ELR (cell line): ENCODE results near the gene ZFP69B.
A peak's percentile ranks its signal among the peaks of the same experiment; 100 is the strongest.
"Not testable (repeated sequence)": the region's sequence is repeated elsewhere in the genome, so short reads cannot be mapped to it uniquely, and the experiment has no call there.

Source experiments
- DNase-seq: peaks from one replicate; pipeline ENCODE4 v3.0.0-alpha.2; 2015; ENCODE audit warnings: low read depth

The ZFP69B gene

DNA sequence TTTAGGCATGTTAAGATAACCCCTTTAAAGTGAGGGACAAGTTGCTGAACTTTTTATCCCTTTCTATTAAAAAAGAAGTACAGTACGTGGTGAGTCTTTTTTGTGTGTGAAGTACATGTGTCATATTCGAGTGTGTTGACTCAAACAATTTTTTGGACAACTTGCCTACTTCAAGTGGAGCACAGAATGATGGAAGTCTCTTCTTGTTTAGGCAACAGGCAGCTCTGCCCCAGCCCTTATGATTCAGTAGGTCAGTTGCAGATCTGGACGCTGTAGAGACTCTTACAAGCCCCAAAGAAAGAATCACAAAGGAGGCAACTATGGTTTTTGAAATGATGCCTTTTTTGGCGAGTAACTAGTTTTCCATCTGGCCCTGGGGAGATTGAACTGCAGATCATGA is 14.4 kb upstream of the ZFP69B start:
- DNase-seq: no peak

DNA sequence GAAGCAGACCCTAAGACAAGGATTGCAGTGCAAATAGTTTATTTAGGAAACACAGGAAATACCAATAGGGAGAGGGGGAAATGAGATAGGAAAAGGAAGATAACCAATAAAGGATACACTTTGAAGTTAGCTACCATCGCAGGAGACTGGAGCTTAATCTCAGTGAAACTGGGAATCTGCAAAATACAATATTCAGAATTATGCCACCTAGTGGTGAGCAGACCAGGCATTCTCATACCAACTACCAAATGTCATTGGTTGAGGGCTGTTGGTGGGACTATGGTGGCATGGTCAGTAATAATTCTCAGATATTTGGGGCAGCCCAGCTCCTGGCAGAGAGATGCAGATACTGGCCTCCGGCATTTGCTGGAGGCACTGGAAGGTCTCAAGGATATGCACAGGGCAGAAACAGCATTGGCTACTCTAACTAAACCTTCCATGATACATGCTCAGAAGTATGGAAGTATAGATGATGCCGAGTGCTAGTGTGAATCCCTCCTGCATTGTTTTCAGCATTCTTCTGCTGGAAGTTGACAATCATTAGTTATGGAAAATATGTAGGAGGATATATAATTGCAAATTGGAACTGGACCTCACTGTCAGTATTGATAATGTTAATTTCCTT is 11.8 kb upstream of the ZFP69B start:
- DNase-seq: peak; percentile 52

DNA sequence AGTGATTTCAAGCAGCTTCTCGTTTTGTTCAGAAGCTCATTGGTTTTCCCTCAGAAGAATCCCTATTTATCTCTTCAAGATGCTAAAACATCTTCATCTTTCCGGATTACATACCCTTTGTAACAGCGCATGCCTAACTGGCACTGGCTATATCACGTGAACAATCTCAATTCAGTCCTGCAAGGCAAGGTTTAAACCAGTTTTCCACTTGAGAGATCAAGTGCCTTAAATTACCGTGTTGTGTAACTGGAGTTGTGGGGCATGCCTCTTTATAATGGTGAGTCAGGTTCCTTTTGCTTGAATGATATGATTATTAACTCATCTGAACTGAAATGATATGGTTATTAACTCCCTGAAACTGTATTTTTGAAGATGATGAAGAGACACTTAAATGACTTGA is 11.0 kb upstream of the ZFP69B start:
- DNase-seq: no peak

DNA sequence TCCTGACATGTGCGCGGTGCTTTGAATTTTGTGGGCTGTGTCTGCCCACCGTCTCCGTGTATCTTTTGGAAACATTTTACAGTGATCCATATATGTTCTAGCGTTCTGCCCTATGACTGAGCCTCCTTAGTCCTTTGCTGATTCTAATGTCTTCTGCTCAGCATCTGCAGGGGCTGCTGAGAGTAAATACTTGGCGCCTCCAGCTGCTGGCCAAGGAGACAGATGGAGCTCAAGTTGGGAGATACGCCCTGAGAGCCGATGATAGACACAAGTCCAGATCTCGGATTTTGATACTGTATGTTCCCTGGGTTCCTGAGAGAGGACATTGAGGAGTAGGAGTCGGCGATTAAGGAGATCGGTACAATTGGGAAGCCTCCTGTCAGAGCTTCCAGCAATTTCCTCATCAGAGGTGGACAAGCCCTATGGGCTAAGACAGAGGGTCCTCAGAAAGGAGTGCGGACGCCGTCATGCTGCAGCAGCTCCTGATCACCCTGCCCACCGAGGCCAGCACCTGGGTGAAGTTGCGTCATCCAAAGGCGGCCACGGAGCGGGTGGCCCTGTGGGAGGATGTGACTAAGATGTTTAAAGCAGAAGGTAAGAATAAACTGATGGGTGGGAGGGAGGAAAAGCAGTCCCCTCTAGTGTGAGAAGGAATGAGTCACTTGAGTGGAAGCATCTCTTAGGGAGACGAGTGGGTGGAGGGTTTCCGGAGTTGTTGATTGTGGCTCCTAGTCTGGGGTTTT is 390 bp downstream of the ZFP69B start:
- DNase-seq: peak; percentile 88

DNA sequence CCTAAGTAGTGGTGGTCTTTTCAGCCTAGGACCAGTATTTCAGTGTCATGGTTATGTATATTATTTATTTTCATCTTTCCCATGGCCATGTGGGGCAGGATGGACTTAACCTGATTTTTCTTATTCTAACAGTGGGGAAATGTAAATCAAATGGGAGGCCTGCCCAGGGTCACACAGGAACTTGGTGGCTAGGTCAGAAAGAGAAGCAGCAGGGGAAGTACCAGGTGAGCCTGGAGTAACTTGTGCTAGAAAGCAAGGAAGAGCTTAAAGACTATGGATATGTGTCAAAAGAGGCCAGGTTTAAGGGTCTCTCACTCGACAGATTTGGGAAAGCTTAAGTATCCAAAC is 936 bp downstream of the ZFP69B start:
- no peak for DNase-seq

DNA sequence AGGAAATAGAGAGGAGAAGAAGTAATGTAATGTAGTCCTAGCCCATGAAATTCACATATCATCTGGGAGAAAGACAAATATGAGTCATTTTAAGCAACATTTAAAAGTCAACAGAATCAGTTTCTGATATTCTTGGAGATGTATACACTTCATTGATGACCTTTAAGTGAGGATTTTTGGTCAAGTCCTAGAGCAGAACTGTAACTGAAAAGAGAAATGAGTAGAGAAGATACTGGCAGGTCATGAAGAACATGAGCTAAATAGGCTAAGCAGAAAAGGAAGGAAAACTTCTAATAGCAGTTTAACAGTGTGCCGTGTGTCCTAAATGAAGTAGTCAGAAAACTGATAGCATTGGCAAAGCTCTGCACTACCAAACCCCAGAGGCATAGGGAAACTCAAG is 4.6 kb downstream of the ZFP69B start:
- DNase-seq: no peak

DNA sequence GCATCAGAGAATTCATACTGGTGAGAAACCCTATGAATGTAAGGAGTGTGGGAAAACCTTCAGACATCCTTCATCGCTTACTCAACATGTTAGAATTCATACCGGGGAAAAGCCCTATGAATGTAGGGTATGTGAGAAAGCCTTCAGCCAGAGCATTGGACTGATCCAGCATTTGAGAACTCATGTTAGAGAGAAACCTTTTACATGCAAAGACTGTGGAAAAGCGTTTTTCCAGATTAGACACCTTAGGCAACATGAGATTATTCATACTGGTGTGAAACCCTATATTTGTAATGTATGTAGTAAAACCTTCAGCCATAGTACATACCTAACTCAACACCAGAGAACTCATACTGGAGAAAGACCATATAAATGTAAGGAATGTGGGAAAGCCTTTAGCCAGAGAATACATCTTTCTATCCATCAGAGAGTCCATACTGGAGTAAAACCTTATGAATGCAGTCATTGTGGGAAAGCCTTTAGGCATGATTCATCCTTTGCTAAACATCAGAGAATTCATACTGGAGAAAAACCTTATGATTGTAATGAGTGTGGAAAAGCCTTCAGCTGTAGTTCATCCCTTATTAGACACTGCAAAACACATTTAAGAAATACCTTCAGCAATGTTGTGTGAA is 12.8 kb downstream of the ZFP69B start:
- DNase-seq: peak; percentile 31

DNA sequence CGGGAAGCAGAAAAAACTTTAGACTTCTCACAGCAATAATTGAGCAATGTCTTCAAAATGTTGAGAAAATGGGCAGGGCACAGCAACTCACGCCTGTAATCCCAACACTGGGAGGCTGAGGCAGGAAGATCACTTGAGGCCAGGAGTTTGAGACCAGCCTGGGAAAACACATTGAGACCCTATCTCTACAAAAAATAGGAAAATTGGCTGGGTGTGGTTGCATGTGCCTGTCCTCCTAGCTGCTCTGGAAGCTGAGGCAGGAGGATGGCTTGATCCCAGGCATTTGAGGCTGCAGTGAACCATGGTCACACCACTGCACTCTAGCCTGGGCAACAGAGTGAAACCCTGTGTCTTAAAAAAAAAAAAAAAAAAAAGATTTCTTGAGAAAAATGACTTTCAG is 19.1 kb downstream of the ZFP69B start:
- DNase-seq: no peak

DNA sequence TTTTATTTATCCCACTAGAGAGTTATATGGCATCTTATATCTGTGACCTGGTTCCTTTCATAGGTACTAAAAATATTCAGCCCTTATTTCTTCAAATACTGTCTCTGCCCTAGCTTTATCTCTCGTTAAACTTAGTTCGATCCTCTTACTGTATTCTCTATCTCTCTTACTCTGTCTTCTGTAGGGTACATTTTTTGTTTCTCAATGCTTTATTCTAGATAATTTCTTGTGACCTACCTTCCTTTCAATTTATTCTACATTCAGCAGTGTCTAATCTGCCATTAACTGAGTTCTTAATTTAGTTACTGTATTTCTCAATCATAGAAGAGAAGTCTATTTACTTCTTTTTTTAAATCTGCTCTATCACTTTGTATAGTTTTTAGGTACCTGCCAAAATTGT is 25.0 kb downstream of the ZFP69B start:
- DNase-seq: no peak

DNA sequence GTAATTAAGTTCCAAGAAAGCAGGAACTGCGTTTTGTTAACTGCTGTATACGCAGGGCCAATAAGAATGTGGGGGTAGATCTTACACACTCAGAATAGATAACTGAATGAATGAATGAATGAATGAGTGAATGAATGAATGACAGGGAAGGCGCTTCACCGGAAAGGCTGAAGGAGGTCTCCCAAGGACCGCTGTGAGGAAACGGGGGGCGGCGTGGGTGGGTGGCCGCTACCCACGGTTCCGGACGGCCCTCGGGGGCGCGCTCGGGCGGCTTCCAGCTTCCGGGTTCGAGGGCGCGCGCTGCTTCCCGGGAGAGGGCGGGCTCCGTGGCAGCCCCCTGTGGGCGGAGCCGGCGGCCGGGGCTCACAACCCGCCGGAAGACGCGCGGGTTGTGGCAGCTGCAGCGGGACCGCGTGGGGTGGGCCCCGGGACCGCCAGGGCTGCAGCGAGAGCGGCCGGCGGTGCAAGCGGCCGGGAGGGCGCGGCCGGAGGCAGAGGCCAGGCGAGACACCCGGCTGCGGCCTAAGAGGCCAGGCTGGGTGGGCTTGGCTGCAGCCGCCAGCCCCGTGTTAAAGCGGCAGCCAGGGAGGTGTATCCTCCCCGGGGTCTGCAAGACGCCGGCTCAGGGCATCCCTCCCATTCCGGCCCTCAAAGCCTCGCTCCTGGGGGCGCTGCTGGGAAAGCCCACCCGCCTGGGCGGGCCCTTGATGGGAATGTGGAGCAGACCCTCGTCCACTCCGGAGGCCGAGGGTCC is 26.8 kb downstream of the ZFP69B start, which contains the start of gene ZFP69:
TSS of gene ZFP69 (plus strand) at position 367 of the 754 bp plus-strand sequence. CDS start 2,072 bp downstream, outside the sequence.
- DNase-seq: peak; percentile 81

DNA sequence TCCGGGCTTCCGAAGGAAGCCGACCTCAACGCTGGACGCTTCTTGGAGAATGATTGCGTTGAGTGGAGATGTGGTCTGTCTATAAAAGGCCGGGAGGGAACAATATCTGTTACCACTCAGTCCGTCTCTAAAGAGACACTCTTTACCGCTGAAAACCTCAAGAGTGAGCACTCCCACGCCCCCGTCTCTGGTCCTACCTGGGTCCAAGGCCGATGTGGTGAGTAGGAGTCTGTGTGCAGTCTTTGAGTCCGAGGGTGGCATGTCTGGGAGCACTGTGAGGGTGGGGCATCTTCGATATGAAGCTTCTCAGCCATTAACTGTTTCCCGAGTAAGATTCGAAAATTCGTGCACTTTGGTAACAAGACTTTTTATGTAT is 27.4 kb downstream of the ZFP69B start:
- DNase-seq: peak; percentile 40

DNA sequence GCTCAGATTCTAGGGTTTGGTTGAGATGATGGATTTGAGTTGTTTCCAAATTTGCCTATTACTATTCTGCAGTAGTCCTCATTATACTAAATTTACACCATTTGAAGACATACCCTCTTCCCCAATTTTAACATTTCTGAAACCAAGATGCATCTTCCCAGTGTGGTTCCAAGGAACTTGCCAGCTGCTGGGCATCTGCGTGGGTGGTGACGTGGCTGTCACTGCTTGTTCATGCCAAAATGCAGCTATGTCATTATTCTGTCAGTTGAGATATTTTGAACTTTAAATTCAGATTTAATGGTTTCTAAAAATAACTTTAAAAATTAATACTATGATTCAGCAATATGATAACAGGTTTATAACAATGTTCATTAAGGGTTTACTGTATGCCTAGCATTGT is 28.0 kb downstream of the ZFP69B start:
- DNase-seq: no peak

DNA sequence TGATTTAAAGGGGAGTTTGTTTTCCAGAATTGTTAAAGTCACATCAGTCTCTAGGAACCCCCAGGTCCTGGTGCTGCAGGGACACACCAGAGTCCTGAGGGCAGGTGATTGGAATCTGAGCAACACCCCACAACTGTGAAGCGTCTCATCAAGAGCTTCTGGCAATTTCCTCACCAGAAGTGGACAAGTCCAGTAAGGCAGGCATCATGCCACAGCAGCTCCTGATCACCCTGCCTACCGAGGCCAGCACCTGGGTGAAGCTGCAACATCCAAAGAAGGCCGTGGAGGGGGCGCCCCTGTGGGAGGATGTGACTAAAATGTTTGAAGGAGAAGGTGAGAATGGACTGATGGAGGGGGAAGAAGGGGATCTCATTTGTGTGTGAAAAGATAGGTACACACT is 28.9 kb downstream of the ZFP69B start:
- DNase-seq: no peak

DNA sequence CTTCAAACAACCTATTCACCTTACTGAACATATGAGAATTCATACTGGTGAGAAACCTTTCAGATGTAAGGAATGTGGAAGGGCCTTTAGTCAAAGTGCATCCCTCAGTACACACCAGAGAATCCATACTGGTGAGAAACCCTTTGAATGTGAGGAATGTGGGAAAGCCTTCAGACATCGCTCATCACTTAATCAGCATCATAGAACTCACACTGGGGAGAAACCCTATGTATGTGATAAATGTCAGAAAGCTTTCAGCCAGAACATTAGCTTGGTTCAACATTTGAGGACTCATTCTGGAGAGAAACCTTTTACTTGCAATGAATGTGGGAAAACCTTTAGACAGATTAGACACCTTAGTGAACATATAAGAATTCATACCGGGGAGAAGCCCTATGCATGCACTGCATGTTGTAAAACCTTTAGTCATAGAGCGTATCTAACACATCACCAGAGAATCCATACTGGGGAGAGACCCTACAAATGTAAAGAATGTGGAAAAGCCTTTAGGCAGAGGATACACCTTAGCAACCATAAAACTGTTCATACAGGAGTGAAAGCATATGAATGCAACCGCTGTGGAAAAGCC is 45.1 kb downstream of the ZFP69B start:
- DNase-seq: peak; percentile 11

DNA sequence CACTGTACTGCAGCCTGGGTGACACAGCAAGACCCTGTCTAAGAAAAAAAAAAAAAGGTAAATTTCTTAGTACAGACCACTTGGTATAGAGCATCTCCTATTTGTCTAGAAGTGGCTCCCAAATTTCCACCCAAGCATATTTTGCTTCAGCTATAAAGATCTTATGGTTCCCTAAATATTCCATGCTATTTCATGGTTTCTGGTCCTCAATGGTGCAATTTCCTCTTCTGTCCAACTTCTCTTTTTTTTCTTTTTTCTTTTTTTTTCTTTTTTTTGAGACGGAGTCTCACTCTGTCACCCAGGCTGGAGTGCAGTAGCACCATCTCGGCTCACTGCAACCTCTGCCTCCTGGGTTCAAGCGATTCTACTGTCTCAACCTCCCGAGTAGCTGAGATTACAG is 52.4 kb downstream of the ZFP69B start:
- DNase-seq: not testable (repeated sequence)

DNA sequence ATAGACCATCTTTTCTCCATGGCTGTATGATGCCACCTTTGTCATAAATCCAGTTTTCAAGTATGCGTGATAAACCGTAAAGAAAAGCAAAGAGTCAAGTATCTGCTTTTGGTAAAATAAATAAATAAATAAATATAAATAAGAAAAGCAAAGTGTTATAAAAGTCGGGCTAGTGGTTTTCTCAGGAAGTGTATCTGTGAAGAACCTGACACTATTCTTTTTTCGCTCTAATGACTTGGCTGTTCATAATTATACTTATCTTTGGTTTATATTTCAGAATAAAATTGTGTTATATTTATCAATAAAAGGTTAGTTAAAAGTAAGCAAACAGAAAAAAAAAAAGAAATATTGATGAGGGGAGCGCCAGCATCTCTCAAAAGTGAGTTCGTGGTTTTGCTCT is 57.7 kb downstream of the ZFP69B start:
- no peak for DNase-seq

DNA sequence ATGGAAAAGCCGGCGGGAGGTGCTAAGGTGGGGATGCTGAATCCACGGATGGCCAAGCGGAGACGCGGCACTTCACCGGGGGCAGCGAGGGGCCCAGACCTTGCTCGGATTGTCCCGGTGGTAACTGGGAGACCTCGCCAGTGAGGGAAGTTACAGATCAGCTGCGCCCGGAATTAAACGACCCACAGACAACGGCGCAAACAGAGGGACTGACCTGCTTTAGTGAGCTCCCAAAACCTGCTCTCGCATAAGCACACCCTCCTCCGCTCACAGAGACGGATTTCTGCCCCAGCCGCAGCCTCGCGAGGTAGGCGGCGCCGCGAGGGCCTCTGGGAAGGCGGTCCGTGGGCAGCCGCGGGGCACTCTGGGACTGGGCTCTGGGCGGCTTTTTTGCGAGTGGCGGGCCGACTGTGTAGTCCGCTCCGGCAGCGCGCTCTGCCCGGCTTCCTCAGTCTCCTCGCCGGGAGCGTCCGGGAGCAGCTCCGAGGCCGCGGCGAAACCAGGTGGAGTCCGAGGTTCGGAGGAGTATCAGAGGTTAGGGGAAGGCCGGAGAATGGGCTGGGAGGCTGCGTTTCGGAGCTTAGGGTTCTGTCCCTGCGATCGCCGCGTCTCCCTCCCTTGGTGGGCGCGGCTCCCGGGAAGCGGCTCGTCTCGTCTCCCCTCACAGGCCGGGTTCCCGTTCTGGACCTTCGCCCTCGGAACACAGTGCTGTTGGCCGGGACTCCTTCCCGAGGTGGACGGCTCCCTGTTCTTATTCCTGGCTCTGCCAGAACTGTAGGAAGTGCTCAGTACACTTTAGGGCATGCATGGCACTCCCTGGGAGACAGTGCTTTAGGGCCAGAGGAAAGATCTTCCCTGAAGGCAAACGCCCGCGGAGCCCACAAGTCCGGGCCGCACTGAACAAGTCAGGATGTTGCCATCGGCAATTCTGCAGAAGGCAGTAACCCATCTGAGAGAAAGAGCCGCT is 58.4 kb downstream of the ZFP69B start, which contains the start of gene EXO5:
TSS of gene EXO5 (plus strand) at position 393 of the 967 bp plus-strand sequence. CDS start 5,778 bp downstream, outside the sequence.
- DNase-seq: peak; percentile 76
